GM03348 (cell line): ENCODE results near the gene ROR1.

ENCODE experiments used
- DNase-seq: peaks from one replicate; pipeline ENCODE4 v3.0.0; 2012; ENCODE audit warnings: low spot score

The ROR1 gene

DNA sequence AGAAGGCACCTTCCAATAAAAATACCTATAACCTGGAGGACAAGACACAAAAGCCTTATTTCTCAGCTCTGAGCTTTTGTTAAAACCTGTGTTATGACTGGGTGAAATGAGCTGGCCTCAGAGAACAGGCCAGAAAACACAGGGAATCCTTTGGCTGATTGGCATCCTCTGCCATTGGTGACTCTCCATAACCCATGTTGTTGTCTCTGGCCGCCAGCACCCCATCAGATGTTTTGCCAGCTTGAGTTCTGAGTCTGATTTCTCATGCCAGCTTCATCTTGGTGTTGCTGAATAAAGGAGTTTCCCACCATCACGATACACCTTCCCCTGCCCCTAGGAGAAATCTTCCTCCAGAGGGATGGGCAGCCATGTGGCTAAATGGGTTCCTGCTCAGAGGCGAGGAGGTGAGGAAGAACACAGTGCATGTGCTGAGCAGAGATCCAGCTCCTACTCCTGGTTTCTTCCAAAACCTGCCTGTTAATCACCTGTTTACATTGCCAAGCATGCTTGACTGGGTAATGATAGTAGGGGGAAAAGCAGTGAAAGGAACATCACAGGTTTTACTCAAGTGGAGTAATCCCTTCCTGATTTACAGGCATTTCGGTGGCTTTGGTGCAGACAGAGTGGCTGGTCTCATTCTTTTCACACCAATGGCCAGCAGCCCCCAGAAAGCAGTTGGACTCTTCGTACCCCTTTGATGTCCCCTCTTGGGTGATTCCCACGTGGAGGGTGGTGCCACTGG lies 109.8 kb downstream of the ROR1 start:
- no peak for DNase-seq

DNA sequence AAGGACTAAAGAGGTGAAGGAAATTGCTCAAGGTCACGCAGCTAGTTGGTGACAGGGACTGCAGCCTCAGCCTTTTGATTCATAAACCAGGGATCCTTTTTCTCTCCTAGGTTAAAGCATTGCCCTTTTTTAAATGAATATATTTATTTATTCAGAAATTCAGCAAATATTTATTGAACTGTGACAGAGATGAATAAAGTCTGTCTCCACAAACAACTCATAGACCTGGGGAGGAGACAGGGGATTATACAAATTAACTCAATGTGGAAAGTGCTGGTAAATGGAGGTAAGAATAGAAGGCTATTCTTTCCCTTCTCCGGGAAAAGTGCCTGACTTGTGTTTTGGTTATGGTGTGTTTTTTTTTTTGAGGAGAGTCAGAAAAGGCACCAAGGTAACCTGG lies 110.7 kb downstream of the ROR1 start:
- no peak for DNase-seq

DNA sequence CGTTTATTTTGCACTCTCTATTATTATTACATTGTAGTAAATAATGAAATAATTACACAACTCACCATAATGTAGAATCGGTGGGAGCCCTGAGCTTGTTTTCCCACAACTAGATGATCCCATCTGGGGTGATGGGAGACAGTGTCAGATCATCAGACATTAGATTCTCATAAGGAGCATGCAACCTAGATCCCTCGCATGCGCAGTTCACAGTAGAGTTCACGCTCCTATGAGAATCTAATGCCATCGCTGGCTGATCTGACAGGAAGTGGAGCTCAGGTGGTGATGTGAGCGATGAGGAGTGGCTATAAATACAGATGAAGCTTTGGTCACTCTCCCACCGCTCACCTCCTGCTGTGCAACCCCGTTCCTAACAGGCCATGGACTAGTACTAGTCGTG lies 112.1 kb downstream of the ROR1 start:
- DNase-seq, result no peak

DNA sequence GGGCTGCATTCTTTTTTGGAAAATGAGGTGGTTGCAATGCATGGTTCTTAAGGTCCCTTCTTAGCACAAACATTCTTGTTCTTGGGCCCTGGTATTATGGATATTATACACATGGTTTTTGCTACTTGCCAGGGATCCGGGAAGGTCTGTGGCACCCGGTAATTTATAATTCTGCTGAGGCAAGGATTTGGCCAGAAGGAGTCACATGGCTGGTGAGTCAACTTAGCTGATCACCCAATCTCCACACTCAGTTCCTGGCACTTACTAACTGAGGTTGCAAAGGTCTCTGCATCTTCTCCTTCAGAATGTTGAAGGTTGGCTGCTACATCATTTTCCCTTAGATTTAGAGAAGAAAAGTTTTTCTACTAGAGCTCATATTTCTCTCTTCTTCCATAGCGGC lies 112.5 kb downstream of the ROR1 start:
- DNase-seq, result no peak

DNA sequence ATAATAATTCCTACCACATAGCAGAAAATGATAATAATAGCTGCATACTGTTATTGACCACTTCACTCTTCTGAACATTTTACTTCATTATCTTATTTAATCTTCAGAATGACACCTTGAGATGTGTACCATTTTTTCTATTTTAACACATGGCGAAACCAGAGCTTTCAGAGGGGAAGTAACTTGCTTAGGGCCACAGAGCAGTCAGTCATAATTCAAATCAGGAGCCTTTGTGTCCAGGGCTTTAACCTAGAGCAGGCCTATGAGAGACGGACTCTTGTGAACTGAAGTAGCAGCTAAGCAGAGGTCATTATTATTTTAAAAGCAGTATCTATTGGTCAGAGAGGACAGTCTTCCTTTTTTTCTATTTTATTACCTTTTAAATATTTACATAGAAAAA lies 114.0 kb downstream of the ROR1 start:
- no peak for DNase-seq

DNA sequence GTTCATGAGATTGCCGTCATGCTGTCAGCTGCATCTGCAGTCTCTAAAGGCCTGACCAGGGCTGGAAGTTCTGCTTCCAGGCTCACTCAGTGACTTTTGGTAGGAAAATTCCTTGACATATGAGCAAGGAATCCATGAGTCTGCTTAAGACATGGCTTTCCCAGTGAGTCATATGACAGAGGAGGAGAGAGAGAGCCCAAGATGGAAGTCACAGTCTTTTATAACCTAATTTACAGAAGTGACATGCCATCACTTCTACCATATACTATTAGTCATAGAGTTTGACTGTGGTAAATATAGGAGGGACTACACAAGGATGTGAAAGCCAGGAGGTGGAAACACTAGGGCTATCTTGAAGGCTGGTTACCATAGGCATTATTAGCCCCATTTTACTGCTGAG lies 115.2 kb downstream of the ROR1 start:
- DNase-seq, result no peak

DNA sequence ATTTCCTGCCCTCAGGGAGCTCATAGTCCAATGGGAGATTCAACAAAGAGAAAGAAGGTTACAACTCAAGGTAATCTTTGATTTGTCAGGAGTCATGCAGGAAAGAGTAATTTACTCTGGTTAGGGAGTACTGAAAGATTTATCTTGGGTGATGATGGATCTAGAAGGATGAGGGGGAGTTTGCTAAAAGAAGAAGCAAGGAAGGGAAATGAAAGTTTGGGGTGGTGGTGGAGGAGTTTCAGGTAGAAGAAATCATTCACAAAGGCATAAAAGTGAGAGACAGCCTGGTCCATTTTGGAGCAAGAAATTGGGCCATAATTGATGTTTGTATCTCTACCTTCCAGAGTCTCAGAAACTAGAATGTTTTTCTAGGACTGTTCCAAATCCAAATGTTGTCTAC lies 116.7 kb downstream of the ROR1 start:
- DNase-seq, result no peak

DNA sequence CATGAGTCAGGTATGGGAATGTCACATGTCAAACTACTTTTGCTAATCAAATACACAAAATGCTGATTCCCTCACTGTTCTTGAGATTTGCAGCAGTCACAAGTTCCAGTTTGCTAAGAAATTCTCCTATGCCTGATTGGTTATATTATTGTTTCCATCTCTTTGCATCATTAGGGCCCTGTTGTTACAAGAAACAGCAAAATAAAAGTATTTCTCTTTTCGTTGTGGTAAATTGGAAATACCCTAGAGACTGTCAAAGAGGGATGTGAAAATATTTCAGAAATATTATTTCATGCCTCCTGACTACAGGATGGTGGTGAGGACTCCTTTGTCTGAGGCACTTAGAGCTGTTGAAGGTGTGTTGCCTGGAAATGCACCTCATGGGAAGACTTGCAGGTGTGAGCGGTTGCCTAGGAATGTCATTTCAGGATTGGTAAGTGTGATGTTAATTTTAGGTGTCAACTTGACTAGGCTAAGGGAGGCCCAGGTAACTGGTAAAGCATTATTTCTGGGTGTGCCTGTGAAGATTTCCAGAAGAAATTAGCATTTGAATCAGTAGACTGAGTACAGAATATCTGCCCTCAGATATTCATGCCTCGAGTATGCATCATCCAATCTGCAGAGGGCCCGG lies 117.4 kb downstream of the ROR1 start:
- DNase-seq, result no peak

DNA sequence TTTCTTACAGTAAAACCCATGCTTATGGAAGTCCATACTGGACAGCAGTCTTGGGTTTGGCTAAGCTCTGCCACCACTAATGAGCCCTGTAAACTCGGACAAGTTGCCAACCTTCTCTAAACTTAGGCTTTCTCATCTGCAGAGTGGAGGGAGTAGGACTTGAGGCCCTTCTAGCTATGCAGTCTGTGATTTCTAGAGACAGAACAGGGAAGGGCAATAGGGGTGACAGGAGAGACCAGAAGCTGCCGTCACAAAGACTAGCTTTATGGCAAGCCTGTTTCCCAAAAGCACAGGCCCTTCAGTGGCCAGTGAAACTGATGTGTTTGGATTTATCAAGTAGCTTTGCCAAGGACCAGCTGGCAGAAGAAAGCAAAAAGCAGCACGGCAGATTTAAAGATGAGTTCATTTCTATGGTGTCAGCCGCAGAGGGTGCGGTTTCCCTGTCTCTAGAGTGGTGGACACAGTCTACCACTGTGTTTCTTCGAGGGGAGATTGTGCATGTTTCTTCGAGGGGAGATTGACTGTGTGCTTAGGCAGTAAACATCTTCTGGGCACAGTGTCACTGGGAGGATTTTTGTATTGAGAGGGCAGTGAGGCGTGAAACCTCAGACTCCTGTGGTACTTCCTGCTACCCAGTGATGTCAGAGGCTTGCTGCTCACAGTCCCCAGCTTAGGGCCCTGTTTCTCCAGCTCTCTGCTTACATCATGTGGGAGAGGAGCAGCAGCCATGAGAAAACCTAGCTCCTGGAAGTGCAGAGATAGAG lies 119.0 kb downstream of the ROR1 start:
- peak; percentile 69 for DNase-seq

DNA sequence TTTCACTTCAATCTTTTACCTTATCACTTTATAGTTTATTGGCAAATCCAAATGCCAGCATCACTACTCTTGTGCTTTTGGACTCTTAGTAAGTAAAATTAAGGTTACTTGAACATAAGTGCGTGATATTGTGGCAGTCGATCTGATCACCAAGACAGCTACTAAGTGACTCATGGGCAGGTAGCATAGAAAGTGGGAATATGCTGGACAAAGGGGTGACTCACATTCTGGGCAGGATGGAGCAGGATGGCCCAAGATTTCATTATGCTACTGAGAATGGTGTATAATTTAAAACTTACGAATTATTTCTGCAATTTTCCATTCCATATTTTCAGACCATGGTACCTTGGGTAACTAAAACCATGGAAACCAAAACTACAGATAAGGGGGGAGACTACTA lies 120.2 kb downstream of the ROR1 start:
- no peak for DNase-seq

DNA sequence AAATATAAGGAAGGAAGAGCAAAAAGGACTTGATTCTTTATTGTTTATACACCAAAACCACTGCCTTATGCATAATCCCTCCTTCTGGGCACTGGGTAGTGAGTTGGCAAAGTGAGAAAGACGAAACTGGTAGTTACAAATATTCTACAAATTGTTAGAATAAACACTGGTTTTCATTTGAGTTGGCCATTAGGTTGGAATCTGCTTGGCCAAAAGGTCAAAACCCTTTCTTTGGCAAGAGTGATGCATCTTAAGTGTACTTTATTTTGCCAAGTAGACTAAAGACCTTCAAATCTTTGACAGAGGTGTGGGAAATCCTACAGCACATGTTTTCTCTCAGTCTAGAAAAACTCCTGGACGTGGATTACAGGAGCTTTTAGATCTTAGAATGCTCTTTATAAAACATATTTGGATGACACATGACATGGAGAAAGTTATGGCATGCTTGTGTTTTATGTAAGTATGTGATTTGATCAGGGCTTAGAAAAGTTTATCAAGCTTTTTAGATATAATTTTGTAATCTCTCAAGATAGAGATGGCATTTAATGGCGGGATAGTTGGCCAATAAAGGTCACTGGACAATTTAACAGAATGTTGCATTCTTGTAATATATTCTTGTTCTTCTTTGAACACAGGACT lies 120.9 kb downstream of the ROR1 start:
- DNase-seq, result no peak

DNA sequence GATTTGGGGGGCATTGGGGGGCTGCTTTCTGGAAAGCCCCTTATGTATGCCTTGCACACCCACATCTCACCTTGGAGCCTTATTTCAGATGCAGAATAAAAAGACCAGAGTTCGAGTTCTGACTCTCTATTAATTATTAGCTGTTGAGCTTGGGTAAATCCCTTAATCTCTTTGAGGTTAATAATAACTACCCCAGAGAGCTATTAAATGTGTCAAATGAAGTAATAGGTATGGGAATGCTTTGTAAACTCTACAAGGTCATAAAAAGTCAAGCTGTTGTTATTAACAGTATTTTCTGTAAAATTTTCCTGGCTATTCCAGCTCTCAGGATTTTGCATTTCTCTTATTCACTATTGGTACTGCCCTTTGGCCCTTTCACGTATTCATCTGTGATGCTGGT lies 122.9 kb downstream of the ROR1 start:
- DNase-seq, result no peak

DNA sequence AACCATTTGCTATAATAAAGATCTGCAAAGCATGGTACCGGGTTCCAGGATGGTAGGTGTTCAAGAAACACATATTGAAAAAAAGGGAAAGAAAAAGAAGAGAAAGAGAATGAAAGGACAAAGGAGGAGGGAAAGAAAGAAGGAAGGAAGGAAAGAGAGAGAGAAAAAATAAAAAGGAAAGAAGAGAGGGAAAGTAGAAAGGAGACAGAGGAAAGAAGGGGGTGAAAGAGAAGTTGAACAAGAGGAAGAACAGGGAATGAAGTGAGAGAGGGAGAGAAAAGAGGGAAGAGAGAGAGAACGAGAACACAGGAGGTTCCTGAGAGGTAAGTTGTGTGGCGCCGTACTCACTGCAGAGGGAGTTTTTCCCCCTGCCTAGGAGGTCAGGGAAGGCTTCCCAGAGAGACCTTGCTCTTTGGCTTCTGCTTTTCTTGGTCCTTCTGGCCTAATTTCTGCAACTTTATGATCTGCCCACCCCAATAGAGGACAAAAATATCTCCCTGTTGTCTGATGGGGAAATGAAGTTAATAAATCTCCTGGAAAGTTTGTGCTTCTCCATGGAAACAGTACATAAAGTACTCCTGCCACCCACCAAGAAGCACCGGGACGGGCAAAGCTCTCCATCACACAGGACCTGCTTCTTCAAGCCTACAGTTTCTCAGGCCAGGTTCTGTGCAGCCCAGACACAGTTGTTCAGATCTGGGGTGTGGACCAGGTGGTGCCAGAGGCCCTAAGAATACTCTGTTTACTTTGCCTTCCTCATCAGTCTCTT lies 124.8 kb downstream of the ROR1 start:
- no peak for DNase-seq

DNA sequence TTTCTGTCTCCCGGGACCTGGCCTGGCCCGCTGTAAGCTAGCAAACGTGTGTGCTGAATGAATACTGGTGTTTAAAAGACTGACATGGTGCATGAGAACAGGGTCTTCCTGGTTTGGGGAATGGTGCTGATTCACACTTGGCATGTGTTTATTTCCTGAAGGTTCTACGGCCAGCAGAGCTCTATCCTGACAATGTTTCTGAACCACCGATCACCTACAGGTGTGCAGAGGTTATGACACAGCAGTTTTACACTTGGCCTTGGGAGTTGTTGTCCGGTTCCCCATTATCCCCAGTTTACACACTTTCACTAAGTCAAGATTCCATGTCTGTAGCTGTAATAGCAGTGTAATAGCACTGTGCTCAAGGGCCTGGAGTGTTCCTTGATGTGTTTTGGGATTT lies 127.3 kb downstream of the ROR1 start:
- DNase-seq, result no peak

DNA sequence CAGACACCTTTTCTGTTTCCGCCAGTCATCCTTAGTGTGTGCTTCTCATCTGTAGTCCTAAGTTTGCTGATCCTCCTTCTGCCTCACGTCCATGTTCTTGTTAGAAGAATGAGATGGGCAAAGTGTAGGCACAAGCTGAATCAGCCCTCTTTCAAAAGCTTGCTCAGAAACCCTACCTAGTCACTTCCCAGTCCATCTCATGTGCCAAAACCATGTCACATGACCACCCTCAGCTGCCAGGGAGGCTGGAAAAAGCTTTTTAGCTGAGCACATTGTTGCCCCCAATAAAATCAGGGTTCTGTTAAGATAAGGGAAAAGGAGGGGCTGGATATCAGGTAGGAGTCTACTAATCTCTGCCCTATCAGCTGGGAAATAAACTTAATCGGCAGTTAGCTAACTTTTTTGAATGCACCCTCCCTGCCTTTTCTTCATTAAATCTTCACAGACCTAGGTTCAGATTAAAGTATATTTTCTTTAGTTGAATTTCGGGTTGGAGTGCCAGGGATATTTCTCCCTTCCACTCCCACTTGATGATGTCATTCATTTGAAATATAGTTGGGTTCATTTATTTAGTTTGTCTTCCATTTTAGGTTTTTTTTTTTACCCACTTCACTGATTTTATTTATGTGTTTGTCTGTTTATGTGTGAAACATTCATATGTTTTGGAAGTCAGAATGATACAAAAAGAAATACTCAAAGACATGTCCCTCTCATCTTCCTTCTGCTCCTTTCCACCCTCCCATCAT lies 129.2 kb downstream of the ROR1 start:
- peak; percentile 32 for DNase-seq

DNA sequence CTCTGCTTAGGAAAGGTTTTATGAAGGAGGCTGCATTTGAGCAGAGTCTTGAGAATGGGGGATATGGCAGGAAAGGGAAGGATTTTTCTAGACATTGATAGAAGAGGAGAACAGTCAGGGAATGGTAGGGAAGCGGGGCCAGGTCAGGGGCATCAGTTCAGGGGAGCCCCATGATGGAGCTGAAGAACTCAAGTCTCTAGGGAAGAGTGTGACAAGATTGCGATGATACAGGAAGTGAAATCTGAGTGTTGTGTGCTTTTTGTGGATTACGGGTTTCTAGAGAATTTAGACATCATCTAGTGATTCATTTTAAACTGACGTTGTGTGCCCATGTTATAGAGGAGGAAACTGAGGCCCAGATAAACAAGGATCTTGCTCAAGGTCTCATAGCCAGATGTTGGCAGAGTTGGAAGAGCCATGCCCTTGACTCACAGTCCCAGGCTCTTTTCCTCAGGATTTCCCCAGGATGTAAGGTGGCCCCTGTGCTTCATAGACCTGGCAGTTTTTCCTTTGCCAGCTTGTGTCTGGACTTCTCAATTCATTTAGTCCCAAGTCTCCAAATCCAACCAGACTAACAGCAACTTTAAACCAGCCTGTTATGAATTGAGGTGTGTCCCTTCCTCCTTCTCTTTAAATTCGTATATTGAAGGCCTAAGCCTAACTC lies 130.3 kb downstream of the ROR1 start:
- DNase-seq, result no peak

DNA sequence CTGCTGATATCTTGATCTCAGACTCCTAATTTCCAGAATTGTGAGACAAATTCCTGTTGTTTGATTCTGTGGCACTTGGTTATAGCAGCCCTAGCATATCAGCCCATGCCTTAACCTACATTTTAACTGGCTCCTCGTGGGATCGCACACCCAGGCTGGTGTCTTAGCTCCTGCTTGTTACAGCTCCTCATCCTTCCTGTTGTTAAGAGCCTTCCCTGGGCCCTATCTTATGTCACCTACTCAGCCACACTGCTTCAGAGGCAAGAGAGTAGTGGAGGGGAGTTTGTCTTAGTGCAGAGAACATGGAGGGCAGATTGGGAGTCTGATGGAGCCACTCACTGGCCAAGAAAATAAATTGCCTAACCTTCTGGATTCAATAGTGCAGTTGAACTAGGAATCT lies 131.0 kb downstream of the ROR1 start:
- no peak for DNase-seq

DNA sequence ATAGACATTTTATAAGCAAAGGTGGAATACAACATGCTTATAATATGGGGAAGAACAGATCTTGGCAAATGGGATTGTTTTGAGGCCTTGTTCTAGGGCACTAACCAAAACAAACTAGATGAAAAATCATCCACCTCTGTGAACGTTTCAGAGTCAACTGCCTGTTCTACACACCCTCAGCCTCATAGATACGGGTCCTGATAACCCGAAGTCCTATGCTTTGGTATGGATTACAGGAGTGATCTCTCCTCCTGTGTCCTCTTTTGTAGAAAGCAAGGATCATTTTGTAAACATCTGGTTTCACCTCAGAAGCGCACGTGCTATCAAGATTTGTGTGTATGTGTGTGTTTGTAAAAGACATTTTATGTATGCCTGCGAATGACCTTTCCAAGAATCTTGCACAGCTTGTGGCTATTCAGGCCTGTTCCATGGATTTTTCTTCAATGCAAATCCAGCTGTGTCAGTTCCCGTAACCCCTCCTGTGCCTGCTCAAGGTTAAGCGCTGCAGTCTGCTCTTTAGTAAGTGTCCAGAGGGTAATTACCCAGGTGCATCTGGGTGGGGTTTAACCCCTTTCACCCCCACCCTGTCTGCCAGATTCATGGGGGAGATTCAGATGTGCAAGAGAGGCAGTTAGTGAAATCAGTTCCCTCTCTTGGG lies 132.4 kb downstream of the ROR1 start:
- no peak for DNase-seq

DNA sequence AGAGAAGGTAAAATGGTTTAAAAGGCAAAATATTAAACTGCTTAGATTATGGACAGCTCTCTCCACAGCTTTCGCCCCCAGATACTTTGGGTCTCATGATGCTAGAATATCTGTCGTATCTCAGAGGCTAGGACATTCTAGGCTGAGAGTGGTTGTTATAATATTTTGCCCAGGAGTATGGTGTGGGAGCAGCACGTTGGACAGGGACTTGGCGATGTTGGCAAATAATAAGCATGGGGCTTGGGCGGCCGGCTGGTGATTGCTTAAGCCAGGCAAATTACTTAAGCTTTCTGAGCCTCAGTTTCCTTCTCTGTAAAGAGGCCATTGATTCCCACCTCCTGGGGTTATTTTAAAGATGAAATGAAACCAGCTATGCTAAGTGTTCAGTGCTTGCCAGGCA lies 133.2 kb downstream of the ROR1 start:
- DNase-seq, result no peak

DNA sequence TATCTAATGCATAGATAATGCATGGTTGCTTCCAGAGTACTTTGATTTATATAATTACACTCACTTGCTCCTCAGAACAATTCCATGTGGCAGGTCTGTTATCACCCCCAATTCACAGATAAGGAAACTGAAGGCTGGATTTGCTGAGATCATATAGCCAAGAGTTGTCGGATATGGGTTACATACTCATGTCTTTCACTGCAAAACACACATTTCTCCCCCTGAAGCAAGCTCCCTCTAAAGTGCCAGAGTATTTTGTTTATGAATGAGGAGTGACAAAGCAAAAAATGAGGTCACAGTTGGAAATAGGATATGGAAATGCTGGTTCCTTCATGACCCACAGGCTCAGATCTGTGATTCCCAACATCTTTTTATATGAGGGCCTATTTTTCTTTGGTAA lies 134.2 kb downstream of the ROR1 start:
- no peak for DNase-seq
